GM21529 (cell line): Measurements from ENCODE around the gene CMSS1.

Experiments used
- ATAC-seq: cut with Tn5 transposase; IDR thresholded peaks from one replicate; pipeline ENCODE4 v1.9.1; 2021; ENCODE audit not compliant: unreplicated experiment

CMSS1 gene

DNA sequence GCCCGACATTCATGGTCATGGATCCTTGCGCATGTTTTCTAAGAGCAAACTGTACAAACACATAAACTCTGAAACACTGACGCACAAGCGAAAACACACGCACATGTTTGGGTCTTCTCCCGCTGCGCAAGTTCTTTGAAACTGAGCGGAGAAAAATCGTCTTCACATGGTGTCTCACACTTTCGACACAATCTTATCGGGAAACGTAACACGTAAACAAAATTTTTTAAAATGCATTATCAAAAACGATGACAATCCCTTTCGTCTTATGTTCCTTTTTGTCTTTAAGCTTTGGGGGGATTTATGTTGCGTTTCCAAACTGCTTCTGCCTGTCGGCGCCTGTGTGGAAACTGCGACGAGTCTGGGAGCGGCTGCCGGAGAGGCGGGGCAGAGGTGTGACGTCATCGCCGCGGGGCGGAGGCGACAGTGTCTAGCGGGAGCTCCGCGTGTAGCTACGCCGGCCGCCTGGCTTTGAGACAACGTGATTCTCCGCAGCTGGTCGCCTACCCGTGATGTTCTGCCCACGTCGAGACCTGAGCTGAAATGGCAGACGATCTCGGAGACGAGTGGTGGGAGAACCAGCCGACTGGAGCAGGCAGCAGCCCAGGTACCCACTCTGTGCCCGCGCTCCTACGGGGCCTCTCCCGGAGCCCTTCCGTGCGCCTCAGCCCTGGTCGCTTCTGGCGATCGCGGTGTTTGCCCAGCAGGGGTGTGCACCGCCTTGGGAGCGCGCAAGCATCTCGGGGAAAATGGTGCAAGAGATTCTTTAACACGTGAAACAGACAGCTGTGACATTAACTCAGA is at the start of gene CMSS1:
Gene CMSS1 (plus strand): TSS at position 426 of the 804 bp plus-strand sequence.
- ATAC-seq: peak; percentile 97

DNA sequence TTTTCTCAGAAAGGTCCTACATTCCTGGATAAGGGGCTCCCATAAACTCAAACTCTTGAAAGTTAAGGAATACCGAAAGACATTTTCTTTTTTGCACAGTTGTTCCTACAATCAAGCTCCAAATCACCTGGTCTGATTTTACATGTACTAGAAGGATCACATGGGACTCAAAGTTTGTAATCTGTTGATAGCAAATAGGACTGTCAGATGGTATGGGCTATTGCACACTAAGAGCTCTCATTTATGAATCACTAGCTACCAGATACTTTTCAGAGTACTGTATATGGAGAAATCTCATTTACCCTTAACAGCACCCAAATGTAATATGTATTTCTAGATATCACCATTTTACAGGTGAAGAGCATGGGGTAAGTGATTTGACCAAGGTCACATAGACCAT is 49.5 kb upstream of the CMSS1 start:
- ATAC-seq: no peak

DNA sequence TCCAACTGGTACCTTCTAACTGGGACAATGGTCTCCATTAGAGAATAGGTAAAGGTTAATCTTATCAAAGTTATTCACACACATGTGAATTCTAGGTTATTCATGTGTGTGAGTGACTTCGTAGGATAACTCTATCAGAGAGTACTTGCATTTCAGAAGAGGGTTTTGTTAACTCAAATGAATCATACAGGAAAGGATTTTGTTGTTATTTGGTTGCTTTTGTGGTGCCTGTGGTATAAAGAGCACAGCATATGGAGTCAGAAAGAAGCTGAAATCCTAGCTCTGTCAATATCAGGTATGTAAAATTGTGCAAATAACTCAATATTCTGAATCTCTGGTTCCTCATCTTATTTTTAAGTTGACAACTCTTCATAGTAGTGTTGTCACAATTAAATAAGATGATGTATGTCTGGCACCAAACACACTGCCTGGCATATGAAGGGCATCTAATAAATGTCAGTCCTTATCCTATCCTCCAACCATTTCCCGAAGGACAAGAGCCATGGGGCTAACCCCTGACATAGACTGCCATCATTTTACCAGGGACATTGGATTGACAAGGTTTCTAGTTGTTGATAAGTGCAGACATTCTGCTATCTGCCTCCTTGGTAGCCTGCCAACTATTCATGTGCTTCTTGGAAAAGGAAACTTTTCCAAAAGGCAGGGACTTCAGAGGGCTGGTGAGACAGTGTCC is 48.7 kb upstream of the CMSS1 start:
- ATAC-seq: no peak

DNA sequence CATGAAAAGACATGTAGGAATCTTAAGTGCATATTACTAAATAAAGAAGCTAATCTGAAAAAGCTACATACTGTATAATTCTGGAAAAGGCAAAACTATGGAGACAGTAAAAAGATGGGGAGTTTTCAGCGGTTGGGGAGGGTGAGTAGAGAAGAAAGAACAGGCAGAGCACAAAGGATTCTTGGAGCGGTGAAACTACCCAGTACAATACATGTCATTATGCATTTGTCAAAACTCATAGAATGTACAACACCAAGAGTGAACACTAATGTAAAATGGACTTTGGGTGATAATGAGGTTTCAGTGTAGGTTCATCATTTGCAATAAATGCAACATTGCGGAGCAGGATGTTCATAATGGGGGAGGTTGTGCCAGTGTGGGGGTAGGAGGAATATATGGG is 45.5 kb upstream of the CMSS1 start:
- no peak for ATAC-seq

DNA sequence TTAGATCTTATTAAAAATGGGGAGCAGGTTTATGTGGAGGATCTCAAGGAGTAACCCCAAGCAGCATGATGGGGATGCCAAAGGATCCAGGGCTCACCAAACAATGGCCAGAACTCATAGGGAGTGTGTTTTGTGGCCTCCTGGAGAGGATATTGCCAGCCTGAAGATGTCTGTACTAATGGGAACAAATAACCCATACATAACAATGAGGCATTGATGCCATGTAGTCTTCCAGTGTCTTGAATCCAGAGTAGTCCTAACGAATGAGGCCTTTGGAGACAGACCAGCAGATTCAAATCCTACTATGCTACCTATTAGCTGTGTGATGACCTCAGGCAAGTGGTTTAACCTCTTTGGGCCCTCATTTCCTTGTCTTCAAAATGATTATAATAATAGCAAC is 45.0 kb upstream of the CMSS1 start:
- ATAC-seq: no peak

DNA sequence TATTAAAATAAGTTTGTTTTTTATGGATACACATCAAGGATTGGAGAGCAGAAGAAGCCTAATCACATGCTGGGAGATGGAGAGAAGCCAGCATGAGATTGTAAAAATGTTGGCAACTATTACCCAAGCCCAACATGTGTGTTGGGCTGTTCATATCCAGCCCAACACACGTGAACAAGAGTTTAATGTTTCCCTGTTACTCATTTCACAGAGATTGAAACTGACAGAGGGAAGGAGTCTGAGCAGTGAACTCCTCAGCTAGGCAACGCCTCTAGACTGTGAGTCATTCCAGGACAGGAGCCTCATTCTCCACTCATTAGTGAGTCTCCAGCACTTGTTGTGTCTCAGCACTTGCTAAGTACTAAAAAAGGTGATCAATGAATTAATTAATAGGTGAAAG is 43.2 kb upstream of the CMSS1 start:
- peak; percentile 98 for ATAC-seq

DNA sequence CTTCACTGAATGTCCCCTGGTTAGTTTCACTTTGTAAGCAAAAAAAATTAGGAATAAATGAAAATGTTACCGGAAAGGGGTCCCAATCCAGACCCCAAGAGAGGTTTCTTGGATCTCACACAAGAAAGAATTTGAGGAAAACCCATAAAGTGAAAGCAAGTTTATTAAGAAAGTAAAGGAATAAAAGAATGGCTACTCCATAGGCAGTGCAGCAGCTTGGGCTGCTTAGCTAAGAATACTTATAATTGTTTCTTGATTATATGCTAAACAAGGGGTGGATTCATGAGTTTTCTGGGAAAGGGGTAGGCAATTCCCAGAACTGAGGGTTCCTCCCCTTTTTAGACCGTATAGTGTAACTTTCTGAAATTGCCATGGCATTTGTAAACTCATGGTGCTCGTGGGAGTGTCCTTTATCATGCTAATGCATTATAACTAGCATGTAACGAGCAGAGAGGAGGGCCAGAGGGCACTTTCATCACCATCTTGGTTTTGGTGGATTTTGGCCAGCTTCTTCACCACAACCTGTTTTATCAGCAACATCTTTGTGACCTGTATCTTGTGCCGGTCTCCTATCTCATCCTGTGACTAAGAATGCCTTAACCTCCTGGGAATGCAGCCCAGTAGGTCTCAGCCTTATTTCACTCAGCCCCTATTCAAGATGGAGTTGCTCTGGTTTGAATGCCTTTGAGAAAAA is 41.0 kb upstream of the CMSS1 start:
- no peak for ATAC-seq

DNA sequence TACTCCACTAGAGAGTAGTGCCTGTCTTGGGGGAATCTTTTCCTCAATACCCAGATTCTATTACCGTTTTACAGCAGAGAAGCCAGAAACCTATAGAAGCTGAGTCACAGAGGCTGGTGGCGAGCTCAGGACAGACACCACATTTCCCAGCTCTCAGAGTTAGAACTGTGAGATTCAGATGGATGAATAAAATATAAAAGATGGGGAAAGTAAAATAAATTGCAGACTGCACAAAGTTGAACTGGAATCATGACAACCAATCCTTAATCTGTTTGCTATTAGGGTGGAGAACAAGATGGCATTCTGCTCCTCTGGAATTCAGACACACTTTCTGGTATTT is 40.5 kb upstream of the CMSS1 start:
- ATAC-seq: no peak

DNA sequence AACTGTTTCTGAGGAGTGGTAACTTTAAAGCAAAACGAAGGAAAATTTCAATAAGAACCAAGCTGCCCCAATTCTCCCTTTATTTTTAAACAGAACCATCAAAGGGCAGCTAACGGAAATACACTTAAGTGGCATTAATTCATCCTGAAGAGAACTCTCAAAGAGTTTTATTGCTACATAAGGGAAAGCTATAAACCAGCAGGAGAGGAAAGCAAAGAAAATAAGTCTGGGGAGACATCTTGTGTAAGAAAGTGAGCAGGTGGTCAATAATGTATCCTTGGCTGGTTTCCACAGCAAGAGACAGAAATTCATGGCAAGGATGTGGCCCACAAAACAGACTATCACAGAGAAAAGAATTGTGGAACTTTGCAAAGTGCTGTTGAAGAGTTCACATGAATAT is 40.0 kb upstream of the CMSS1 start:
- no peak for ATAC-seq

DNA sequence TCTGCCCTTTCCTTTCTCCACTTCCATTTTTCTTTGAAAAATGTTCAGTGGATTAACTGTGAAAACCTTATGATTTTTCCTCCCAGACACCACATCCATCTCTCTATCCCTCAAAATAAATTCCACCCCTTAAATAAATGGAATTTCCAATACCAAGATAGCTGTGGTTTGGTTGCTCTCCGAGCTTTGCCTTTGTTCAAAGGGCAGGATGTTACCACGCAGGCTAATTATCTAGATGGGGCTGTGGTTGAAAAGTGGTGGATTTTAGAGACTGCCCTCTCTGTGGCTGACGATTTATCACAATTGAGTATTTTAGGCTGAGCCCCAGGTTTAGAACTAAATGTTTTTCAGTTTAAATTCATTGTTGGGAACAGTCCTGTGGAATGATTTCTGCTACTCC is 36.9 kb upstream of the CMSS1 start:
- ATAC-seq: no peak

DNA sequence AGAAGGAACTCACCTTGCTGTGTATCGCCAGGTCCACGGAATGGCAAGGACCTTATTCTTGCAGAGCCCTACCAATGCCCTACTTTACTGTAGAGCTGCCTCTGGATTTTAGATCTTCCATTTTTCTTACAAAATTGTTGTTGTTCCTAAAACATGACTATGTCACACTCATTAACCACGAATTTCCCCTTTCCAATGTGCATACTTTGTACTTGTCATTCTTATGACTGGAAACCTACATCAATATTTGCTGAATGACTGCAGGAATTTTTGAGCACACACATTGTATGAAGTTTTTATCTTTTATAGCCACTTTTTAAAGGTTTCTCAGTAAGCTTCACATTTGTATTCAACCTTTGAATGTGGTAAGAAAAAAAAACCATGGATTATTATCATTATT is 35.9 kb upstream of the CMSS1 start:
- ATAC-seq: no peak

DNA sequence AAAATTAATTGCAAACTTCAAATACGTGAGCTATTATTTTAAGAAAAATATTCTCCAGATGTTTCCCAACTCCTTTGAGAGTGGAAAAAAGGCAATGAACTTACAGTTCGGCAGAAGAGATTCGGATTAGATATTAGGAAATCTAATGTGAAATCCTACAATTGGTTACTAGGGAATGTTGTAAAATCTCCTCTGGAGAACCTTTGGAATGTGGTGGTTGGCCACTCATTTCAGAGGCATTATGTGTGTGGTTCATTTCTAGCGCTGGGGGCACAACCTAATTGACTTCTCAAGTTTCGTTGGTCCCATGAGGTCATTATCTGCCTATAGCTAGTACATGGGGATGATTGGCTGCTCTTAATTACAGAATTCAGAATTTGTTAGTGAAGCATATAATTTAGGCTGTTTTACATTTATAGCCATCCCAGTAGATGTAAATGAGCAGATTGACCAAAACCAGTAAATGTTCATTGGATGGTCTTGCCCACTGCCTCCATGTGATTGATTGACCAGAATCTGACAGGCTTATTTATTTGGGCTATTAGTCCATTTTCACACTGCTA is 34.6 kb upstream of the CMSS1 start:
- no peak for ATAC-seq

DNA sequence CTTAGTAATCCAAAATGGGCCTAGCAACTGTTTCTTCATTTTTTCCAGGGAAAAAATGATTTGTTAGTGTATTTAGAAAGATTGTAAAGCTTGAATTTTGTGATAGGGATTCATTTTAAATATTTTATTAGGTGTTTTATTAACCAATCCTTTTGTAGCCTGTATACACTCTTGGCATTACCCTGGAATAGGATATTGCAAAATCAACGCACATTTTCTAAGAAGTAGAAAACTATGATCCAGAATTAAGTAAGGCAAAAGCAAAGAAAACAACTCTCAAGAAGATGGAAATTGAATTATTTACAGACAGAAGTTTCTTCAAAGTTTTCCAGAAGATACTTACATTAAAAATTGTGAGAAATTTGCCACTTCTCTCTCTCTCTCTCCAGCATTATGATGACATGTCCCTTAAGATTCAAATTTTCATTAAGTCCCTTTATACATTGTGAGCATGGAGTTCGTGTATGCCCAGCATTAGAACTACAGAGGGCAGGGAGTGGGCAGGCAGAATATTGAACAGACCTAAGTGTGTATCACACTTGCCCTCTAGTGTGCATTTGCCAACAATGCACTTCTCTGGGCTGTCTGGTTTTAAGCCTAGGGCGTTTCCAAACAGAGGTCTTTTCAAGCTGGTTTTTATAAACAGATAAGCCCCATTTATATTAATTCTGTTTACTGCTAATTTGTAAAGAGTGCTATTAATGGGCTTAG is 28.5 kb upstream of the CMSS1 start:
- ATAC-seq: peak; percentile 95

DNA sequence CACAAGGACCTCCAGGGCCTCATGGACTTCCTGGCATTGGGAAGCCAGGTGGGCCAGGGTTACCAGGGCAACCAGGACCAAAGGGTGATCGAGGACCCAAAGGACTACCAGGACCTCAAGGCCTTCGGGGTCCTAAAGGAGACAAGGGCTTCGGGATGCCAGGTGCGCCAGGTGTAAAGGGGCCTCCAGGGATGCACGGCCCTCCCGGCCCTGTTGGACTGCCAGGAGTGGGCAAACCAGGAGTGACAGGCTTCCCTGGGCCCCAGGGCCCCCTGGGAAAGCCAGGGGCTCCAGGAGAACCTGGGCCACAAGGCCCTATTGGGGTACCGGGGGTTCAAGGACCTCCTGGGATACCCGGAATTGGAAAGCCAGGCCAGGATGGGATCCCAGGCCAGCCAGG is 23.2 kb upstream of the CMSS1 start:
- no peak for ATAC-seq

DNA sequence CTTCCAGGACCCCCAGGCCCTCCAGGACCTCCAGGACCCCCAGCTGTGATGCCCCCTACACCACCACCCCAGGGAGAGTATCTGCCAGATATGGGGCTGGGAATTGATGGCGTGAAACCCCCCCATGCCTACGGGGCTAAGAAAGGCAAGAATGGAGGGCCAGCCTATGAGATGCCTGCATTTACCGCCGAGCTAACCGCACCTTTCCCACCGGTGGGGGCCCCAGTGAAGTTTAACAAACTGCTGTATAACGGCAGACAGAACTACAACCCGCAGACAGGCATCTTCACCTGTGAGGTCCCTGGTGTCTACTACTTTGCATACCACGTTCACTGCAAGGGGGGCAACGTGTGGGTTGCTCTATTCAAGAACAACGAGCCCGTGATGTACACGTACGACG is 22.1 kb upstream of the CMSS1 start:
- no peak for ATAC-seq

DNA sequence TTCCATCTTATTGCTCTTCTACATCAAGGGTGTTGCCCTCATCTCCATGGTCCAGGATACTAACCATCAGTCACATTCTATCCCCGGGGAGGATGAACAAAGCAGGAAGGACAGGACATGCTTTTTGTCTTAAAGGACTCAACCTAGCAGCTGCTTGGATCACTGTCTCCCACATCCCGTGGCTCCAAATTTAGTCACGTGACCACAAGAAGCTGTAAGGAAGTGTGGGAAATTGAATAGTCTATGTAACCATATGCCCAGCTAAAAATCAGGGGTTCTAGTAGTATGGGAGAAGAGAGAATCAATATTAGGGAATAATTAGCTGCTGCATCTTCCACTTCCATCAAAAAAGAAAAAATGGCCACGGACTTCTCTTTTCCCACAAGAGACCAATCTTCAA is 18.2 kb upstream of the CMSS1 start:
- no peak for ATAC-seq

DNA sequence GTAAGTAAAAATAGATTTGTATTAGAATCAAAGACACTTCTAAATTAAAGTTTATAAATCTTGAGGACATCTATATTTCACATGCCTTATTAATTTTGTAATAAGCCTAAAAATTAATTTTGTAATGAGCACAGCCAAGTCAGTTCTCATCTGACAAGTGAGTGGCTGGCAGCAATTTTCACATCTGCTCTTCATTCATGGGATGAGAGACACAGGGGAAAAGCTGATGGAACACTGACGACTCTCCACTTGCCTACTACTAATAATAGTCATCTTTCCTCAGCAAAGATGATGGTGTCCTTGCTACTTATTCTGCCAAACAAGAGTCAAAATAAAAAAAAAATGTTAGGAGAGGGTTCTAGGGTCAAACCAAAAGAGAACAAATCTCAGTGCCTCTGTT is 14.4 kb upstream of the CMSS1 start:
- ATAC-seq: no peak

DNA sequence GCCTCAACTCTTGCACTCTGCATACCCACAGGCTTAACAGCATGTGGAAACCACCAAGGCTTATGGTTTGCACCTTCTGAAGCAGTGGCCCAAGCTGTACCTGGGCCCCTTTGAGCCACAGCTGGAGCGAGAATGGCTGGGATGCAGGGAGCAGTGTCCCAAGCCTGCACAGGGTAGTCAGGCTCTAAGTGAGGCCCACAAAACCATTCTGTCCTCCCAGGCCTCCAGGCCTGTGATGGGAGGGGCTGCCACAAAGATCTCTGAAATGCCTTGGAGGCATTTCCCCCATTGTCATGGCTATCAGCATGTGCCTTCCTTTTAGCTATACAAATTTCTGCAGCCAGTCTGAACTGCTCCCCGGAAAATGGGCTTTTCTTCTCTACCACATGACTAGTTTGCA is 12.5 kb upstream of the CMSS1 start:
- no peak for ATAC-seq

DNA sequence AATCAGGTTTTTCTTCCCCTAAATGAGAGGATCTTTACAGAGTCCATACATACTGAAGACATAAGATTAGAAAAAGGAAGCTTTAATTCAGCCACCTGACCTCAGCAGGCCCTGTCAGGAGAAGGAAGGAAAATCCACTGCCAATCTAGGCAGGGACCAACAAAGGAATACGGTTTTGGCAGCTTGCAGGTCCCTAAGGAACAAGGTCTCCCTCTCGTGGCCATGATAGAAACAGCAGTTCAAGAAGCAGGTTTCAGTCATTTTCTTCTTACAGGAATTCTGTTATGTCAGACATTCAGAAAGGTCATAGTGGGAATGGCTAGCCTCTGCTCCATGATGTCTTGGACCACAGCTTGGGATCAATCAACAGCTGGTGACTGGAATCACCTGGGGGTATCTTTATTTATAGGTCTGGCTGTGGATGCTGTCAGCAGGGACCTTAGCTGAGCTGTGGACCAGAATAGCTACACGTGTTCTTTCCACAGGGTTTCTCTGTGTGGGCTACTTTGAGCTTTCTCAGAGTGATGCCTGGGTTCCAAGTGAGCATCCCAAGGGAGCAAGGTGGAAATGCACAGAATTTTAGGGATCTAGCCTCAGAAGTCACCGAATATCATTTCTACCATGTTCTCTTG is 9.4 kb upstream of the CMSS1 start:
- peak; percentile 76 for ATAC-seq

DNA sequence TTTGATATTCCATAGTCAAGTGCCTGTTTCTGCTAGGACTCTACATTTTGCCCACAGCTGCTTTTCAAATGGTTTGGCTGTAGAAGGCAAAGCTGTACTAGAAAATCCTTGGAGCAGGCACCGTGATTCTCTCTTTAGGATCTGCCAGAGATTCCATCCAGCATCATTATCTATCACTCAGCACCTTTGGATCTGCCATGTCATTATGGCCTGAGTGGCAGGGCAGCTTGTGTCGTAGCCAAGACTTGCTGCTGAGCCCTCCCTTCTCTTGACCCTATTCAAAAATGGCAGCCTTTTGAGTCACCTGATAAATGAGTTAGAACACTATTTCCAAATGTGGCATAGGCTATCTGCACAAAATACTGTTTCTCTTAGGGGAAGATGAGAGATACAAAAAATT is 8.1 kb upstream of the CMSS1 start:
- ATAC-seq: no peak

DNA sequence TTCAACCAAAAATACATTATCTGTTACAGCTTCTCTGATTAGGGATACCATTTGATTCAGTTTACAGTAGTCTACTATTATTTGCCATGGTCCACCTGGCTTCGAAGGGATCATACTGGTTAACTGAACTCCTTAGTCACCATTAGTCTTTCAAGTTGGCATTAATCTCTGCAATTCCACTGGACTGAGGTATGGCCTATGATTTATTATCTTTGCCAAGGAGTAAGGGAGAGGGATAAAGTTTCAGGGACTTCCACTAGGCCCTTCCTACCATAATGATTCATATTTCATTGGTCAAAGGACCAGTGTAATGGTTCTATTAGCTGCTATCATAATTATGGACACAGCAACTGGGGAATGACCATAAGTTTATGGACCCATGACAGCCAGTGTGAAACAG is 7.3 kb upstream of the CMSS1 start:
- ATAC-seq: no peak
